Stomach (tissue), 4 donors: ENCODE results near the gene WNT16.

Experiments
- CTCF ChIP-seq, 7 experiments: fragments of 450-650 bp in 4 of 7; fragments of 200-600 bp in 3 of 7; sonication (generic) in 3 of 7; IDR thresholded peaks; one replicate each; pipeline ENCODE4 v1.5.1; 2016 to 2019; ENCODE audit warnings: antibody characterized with exemption in 7 of 7, control low read depth in 2 of 7, mild to moderate bottlenecking in 1 of 7
- EP300 ChIP-seq: sonication (generic); formaldehyde crosslinking; IDR thresholded peaks from one replicate; pipeline ENCODE4 v1.6.1; 2017; ENCODE audit warnings: antibody characterized with exemption
- POLR2A ChIP-seq, 4 donors: fragments of 450-650 bp; IDR thresholded peaks; one replicate each; pipeline ENCODE4 v1.6.1; 2016; ENCODE audit warnings: antibody characterized with exemption in 4 of 4, control low read depth in 2 of 4, mild to moderate bottlenecking in 1 of 4, moderate library complexity in 1 of 4
- POLR2AphosphoS5 ChIP-seq, 3 donors: sonication (generic); formaldehyde crosslinking; IDR thresholded peaks; one replicate each; pipeline ENCODE4 v1.6.1; 2016; ENCODE audit warnings: antibody characterized with exemption in 3 of 3

GRCh38 chr7:121390617-121391016, 61.8 kb downstream of the WNT16 start:
- TF ChIP-seq CTCF (IDR thresholded peaks at IDR 0.05), result no peak
- TF ChIP-seq POLR2A (IDR thresholded peaks at IDR 0.05), result no peak
- no peak for TF ChIP-seq POLR2AphosphoS5 (IDR thresholded peaks at IDR 0.05)
- no peak for TF ChIP-seq EP300
